Right lobe of liver (tissue), 6 donors: Measurements from ENCODE around the gene EHD3. TPM values are rescaled to one million over a fixed set of nuclear protein-coding genes. Genes with fewer than 3 reads are reported as not detected.
A peak's percentile ranks its signal among the peaks of the same experiment; 100 is the strongest.
"Not testable (repeated sequence)": the region's sequence is repeated elsewhere in the genome, so short reads cannot be mapped to it uniquely, and the experiment has no call there.

Experiments
- ATAC-seq, 4 donors: fragments of 200-7000 bp; cut with Tn5 transposase; one replicate each; pipeline ENCODE4 v1.9.1; 2020; ENCODE audit warnings: mild to moderate bottlenecking in 4 of 4, moderate library complexity in 4 of 4
- DNase-seq, 3 donors: peaks; one replicate each; pipeline ENCODE4 v3.0.0-alpha.2; 2020
- H3K27ac ChIP-seq, 3 donors: fragments of 200-600 bp; one replicate each; pipeline ENCODE4 v1.8.0; 2022
- H3K27me3 ChIP-seq, 2 donors: fragments of 200-600 bp; one replicate each; pipeline ENCODE4 v1.8.0; 2022
- H3K36me3 ChIP-seq, 4 donors: fragments of 200-600 bp; sonication (generic) in 1 of 4; one replicate each; pipeline versions ENCODE4 v1.5.1 to v1.8.0; 2017 to 2022; ENCODE audit warnings: control low read depth in 1 of 4
- H3K4me1 ChIP-seq, 4 donors: fragments of 200-600 bp; sonication (generic) in 1 of 4; one replicate each; pipeline versions ENCODE4 v1.5.1 to v1.8.0; 2017 to 2022; ENCODE audit warnings: control low read depth in 1 of 4
- H3K4me3 ChIP-seq, 3 donors: fragments of 200-600 bp; one replicate each; pipeline ENCODE4 v1.8.0; 2022
- H3K9me3 ChIP-seq, 4 donors: fragments of 200-600 bp; sonication (generic) in 1 of 4; one replicate each; pipeline versions ENCODE4 v1.5.1 to v1.8.0; 2017 to 2022; ENCODE audit warnings: control low read depth in 1 of 4
- POLR2A ChIP-seq: fragments of 450-650 bp; IDR thresholded peaks from one replicate; pipeline ENCODE4 v1.6.1; 2017; ENCODE audit warnings: antibody characterized with exemption, mild to moderate bottlenecking
- WGBS: methylation state at CpG from one replicate; pipeline ENCODE4 v1.1.6; 2018; ENCODE audit warnings: low coverage, low lambda C conversion rate; ENCODE audit not compliant: insufficient coverage; ENCODE audit errors: missing lambda C conversion rate; 5-methylcytosine and 5-hydroxymethylcytosine counted together
- intact Hi-C, 2 donors: fragments of 100-400 bp; cut with DNase I; formaldehyde crosslinking; loops; one replicate each; pipeline versions ENCODE4 v1.11.2 to v1.14.1; 2022
- total RNA-seq, 6 experiments: library from RNA; depleted of rRNA in 2 of 6; stranded (reverse); fragments of >200 nt in 2 of 6; fragmentation: NEBNext Ultra II Directional in 3 of 6; extraction: Animal tissue kit (Norgen Biotek cat#: 25700) in 3 of 6; gene quantifications; one replicate each; pipeline versions ENCODE4 v1.1.0 to v1.2.4, GENCODE V29; 2016 to 2023
- TF ChIP-seq, protein P1 (sequence below), 4 donors: fragments of 200-600 bp in 3 of 4; fragments of 450-650 bp in 1 of 4; IDR thresholded peaks; one replicate each; pipeline versions ENCODE4 v1.5.1 to v1.8.0; 2016 to 2022; ENCODE audit warnings: antibody characterized with exemption in 4 of 4, mild to moderate bottlenecking in 2 of 4
- donor health status: DM: no; HTN: yes; CAD: no.
- donor health status: DM: no; HTN: no; CAD: no.
- donor health status: DM: no; HTN: no; CAD: no.
- donor health status: DM: no; HTN: yes; CAD: no.
- donor health status: DM: no; HTN: yes; CAD: no.

Gene EHD3
- total RNA-seq, 6 experiments from 2014 or later, result 4.0 to 10.6 (median 7.6) TPM

DNA sequence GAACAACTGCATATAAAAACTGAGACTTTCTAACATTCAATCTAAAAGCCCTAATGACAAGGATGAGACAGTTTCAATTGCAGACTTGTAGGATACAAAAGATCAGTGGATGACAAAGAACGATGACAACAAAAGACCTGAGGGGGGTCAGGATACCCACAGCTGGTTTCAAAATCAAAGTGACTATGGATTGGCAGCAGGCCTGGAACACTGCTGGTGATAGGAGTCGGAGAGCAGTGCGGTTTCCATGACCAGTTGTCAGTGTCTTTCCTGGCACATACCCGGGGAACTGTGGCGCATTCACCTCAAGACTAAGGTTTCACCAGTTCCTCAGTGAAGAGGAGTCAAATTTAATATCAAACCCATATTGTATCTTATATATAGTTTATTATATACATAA, 42.0 kb downstream of the EHD3 start:
- peak in 2 of 4 donors; percentile 12 to 22 for ATAC-seq
- H3K4me1 ChIP-seq, result peaks cover 0 to 3% (median 0%) of the 10 kb centered on the region in 4 donors

DNA sequence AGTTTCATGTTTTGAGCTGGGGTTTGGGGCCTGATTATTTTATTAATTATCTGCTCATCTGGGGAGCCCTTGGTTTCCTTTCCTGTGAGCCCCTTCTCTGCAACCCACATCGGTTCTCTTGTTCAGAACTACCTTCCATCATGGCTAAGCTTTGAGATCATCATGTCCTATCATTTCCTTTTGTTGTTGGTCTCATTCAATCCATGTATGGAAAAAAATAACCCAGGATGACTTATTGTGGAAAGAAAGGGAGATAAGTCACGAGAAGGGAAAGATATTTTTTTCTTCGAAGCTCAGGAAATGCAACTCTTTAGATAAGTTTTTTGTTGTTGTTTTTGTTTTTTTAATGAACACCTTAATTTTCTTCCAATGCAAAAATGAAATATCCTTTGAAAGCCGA, 43.7 kb downstream of the EHD3 start:
- TF ChIP-seq, protein P1, sequence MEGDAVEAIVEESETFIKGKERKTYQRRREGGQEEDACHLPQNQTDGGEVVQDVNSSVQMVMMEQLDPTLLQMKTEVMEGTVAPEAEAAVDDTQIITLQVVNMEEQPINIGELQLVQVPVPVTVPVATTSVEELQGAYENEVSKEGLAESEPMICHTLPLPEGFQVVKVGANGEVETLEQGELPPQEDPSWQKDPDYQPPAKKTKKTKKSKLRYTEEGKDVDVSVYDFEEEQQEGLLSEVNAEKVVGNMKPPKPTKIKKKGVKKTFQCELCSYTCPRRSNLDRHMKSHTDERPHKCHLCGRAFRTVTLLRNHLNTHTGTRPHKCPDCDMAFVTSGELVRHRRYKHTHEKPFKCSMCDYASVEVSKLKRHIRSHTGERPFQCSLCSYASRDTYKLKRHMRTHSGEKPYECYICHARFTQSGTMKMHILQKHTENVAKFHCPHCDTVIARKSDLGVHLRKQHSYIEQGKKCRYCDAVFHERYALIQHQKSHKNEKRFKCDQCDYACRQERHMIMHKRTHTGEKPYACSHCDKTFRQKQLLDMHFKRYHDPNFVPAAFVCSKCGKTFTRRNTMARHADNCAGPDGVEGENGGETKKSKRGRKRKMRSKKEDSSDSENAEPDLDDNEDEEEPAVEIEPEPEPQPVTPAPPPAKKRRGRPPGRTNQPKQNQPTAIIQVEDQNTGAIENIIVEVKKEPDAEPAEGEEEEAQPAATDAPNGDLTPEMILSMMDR (IDR thresholded peaks at IDR 0.05), result no peak
- TF ChIP-seq POLR2A, result no peak
- DNase-seq (no peak), ATAC-seq (peak in 3 of 4 donors; percentile 13 to 31 (median 28))
- H3K36me3 ChIP-seq, result no peaks in the 10 kb centered on the region
- H3K4me1 ChIP-seq, result peaks cover 0 to 3% (median 0%) of the 10 kb centered on the region in 4 donors
- H3K4me3 ChIP-seq, result no peak overlapping the region
- no peaks in the 10 kb centered on the region for H3K9me3 ChIP-seq
- no peaks in the 10 kb centered on the region for H3K27me3 ChIP-seq
- WGBS, result 55% methylated on average over 4 of the region's 4 CpGs
- no peak overlapping the region for H3K27ac ChIP-seq
- intact Hi-C loops, result no loop called here

More for the DNA sequence above, 42.0 kb downstream of the EHD3 start:
- intact Hi-C loops, result no loop called here
- Histone ChIP-seq H3K9me3 (no peaks in the 10 kb centered on the region), H3K27me3 (no peaks in the 10 kb centered on the region), H3K4me3 (no peak overlapping the region), H3K27ac (no peak overlapping the region), H3K36me3 (no peaks in the 10 kb centered on the region)
- no peak for DNase-seq
- 63% methylated on average over 5 of the region's 5 CpGs for WGBS
- TF ChIP-seq, protein P1 (IDR thresholded peaks at IDR 0.05), result no peak
- TF ChIP-seq POLR2A, result no peak

DNA sequence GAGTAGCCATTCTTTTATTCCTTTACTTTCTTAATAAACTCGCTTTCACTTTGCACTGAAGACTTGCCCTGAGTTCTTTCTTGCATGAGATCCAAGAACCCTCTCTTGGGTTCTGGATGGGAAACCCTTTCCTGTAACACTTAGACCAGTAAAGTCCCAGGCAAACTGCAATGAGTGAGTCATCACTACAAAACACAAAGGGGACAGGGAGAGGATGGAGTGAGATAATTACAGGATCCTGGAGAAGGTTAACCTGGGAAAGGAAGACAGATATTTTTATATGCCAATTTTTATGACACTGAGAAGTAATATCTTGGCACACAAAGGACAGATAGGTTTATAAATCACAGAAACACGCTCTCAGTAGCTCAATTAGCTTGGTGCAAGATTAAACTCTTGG, 48.7 kb downstream of the EHD3 start:
- intact Hi-C loops, result no loop called here
- no peaks in the 10 kb centered on the region for H3K27me3 ChIP-seq
- WGBS, result 57% methylated on average over 2 of the region's 2 CpGs
- H3K4me3 ChIP-seq, result no peak overlapping the region
- DNase-seq, result no peak
- peak in 3 of 4 donors; percentile 14 to 57 (median 51) for ATAC-seq
- no peak overlapping the region for H3K27ac ChIP-seq
- H3K4me1 ChIP-seq, result peaks cover 0 to 3% (median 0%) of the 10 kb centered on the region in 4 donors
- H3K9me3 ChIP-seq, result no peaks in the 10 kb centered on the region
- TF ChIP-seq POLR2A, result no peak
- TF ChIP-seq, protein P1 (IDR thresholded peaks at IDR 0.05), result no peak
- no peaks in the 10 kb centered on the region for H3K36me3 ChIP-seq

DNA sequence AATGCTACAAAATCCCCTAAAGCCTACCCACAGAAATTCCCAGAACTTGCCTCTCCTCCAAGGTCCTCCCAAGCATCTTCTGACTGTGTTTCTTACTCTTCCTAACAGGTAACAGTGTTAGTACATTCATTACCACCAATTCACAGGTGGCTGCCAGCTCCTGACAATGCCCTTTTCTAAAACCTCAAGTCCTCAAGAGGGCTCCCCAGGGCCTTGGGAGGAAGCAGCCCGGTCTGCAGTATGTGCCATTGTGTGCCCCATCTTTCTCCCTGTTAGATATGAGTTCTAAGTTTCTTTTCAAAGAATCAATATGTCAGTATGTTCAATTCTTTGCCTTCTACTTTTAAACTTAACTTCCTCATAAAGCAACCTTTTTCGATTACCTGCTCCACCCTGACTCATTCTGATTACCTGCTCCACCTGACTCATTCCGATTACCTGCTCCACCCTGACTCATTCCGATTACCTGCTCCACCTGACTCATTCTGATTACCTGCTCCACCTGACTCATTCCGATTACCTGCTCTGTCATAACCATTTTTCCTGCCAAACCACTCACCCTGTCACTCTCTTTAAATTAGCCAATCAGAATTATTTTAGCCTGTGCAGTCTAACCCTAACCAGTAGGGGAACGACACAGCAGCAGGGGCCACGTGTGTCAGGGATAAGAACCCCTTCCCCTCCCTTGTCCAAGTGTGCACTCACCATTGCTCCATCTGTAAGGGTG, 49.4 kb downstream of the EHD3 start:
- ATAC-seq, H3K27ac ChIP-seq, DNase-seq, H3K27me3 ChIP-seq, intact Hi-C loops, H3K4me1 ChIP-seq, H3K4me3 ChIP-seq, H3K9me3 ChIP-seq, H3K36me3 ChIP-seq: not testable (repeated sequence)
- WGBS, result 65% methylated on average over 3 of the region's 7 CpGs

DNA sequence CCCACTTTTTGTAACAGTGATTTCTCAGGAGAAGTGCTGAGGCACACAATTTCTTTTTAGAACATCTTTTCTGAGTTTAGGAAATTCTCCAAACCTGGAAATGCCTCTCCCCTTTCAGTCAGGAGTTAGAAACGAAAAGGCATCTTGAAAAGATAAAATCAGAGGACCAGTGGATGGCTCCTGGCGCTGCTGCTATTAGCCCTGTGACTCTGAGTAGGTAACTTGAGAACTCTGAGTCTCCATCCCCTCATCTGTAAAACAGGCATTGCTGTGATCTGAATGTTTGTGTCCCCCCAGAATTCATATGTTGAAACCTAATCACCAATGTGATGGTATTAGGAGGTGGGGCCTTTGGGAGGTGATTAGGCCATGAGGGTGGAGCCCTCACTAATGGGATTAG, 50.2 kb downstream of the EHD3 start:
- Histone ChIP-seq H3K27ac (no peak overlapping the region), H3K4me3 (no peak overlapping the region), H3K4me1 (no peaks in the 10 kb centered on the region), H3K36me3 (no peaks in the 10 kb centered on the region), H3K27me3 (no peaks in the 10 kb centered on the region), H3K9me3 (no peaks in the 10 kb centered on the region)
- DNase-seq (no peak), ATAC-seq (no peak)
- no peak for TF ChIP-seq POLR2A
- TF ChIP-seq, protein P1 (IDR thresholded peaks at IDR 0.05), result no peak
- intact Hi-C loops, result no loop called here
- 74% methylated on average over 2 of the region's 2 CpGs for WGBS
